ENCODE data around the gene BICC1.

Gene BICC1

GRCh38 chr10:58817201-58817846, 304.7 kb downstream of the BICC1 start:
- DNase-seq (ENCODE audit: low read depth in 4 of 4, low spot score in 1 of 4): no peak

GRCh38 chr10:58818900-58819299, 306.2 kb downstream of the BICC1 start:
- no peak for DNase-seq (ENCODE audit: low read depth in 4 of 4, low spot score in 1 of 4)

- DNase-seq (ENCODE audit: low read depth in 4 of 4, low spot score in 1 of 4): no peak
Observed at GRCh38 chr10:58820386-58820785, 307.7 kb downstream of the BICC1 start.

- DNase-seq (ENCODE audit: low read depth in 4 of 4, low spot score in 1 of 4): no peak
Observed at GRCh38 chr10:58820861-58821751, 308.4 kb downstream of the BICC1 start.

GRCh38 chr10:58821752-58822056, 309.0 kb downstream of the BICC1 start:
- DNase-seq (ENCODE audit: low read depth in 4 of 4, low spot score in 1 of 4): no peak

GRCh38 chr10:58823983-58824382, 311.3 kb downstream of the BICC1 start:
- DNase-seq (ENCODE audit: low read depth in 4 of 4, low spot score in 1 of 4): no peak

- DNase-seq (ENCODE audit: low read depth in 4 of 4, low spot score in 1 of 4): no peak
Observed at GRCh38 chr10:58824396-58824795, 311.7 kb downstream of the BICC1 start.

GRCh38 chr10:58826694-58827093, 314.0 kb downstream of the BICC1 start:
- DNase-seq (ENCODE audit: low read depth in 4 of 4, low spot score in 1 of 4): no peak

- no peak for DNase-seq (ENCODE audit: low read depth in 4 of 4, low spot score in 1 of 4)
Observed at GRCh38 chr10:58827381-58827780, 314.7 kb downstream of the BICC1 start.

GRCh38 chr10:58829839-58830238, 317.2 kb downstream of the BICC1 start:
- no peak for DNase-seq (ENCODE audit: low read depth in 4 of 4, low spot score in 1 of 4)

GRCh38 chr10:58830697-58831096, 318.0 kb downstream of the BICC1 start:
- DNase-seq (ENCODE audit: low read depth in 4 of 4, low spot score in 1 of 4): no peak

GRCh38 chr10:58833771-58834561, 321.3 kb downstream of the BICC1 start:
- DNase-seq (ENCODE audit: low read depth in 4 of 4, low spot score in 1 of 4): no peak

- DNase-seq (ENCODE audit: low read depth in 4 of 4, low spot score in 1 of 4): no peak
Observed at GRCh38 chr10:58836176-58836700, 323.6 kb downstream of the BICC1 start.

GRCh38 chr10:58836991-58837575, 324.4 kb downstream of the BICC1 start:
- no peak for DNase-seq (ENCODE audit: low read depth in 4 of 4, low spot score in 1 of 4)

- no peak for DNase-seq (ENCODE audit: low read depth in 4 of 4, low spot score in 1 of 4)
Observed at GRCh38 chr10:58837826-58838225, 325.2 kb downstream of the BICC1 start.

GRCh38 chr10:58838561-58839208, 326.0 kb downstream of the BICC1 start:
- DNase-seq (ENCODE audit: low read depth in 4 of 4, low spot score in 1 of 4): no peak

- DNase-seq (ENCODE audit: low read depth in 4 of 4, low spot score in 1 of 4): no peak
Observed at GRCh38 chr10:58839771-58840170, 327.1 kb downstream of the BICC1 start.

- DNase-seq (ENCODE audit: low read depth in 4 of 4, low spot score in 1 of 4): no peak
Observed at GRCh38 chr10:58840840-58841435, 328.3 kb downstream of the BICC1 start.

- DNase-seq (ENCODE audit: low read depth in 4 of 4, low spot score in 1 of 4): no peak
Observed at GRCh38 chr10:58842860-58843376, 330.2 kb downstream of the BICC1 start.

- no peak for DNase-seq (ENCODE audit: low read depth in 4 of 4, low spot score in 1 of 4)
Observed at GRCh38 chr10:58843760-58844159, 331.1 kb downstream of the BICC1 start.

Data from stimulated activated CD4-positive, alpha-beta T cell treated with anti-CD3 and anti-CD28 coated beads, Interleukin-1b, Interleukin-23, amount 100 ng/mL, for 24 hours (primary cell).